HG03565 (cell line): ENCODE data around the gene TRIM49D1.
"Not testable (repeated sequence)": the region's sequence is repeated elsewhere in the genome, so short reads cannot be mapped to it uniquely, and the experiment has no call there.

Source experiments
- ATAC-seq: cut with Tn5 transposase; IDR thresholded peaks from one replicate; pipeline ENCODE4 v1.9.1; 2021; ENCODE audit warnings: mild to moderate bottlenecking, moderate library complexity; ENCODE audit not compliant: unreplicated experiment

TRIM49D1 gene

GRCh38 chr11:89922195-89922660 is at the start of gene TRIM49D1:
TSS of gene TRIM49D1 (minus strand) at chr11:89922245. CDS start at chr11:89917710, 4,535 bp downstream.
- no peak for ATAC-seq

GRCh38 chr11:89965737-89966136 is 43.7 kb upstream of the TRIM49D1 start, which contains the start of gene TRIM64:
TSS of gene TRIM64 (plus strand) at chr11:89966037. CDS start at chr11:89968504, 2,467 bp downstream.
- ATAC-seq, result not testable (repeated sequence)

- not testable (repeated sequence) for ATAC-seq
These were observed 38.8 kb upstream of the TRIM49D1 start for GRCh38 chr11:89960833-89961232.

- not testable (repeated sequence) for ATAC-seq
These were observed 1.7 kb upstream of the TRIM49D1 start, which contains the start of gene TRIM49D2 for GRCh38 chr11:89923764-89924163. TSS of gene TRIM49D2 (plus strand) at chr11:89924064. CDS start at chr11:89926762, 2,698 bp downstream.

- not testable (repeated sequence) for ATAC-seq
These were observed 21.2 kb downstream of the TRIM49D1 start for GRCh38 chr11:89900809-89901208.

- not testable (repeated sequence) for ATAC-seq
These were observed 28.8 kb downstream of the TRIM49D1 start for GRCh38 chr11:89893245-89893644.

GRCh38 chr11:89877511-89877910 is 44.5 kb downstream of the TRIM49D1 start:
- ATAC-seq, result not testable (repeated sequence)

GRCh38 chr11:89872588-89872987 is 49.5 kb downstream of the TRIM49D1 start:
- not testable (repeated sequence) for ATAC-seq

GRCh38 chr11:89865223-89865622 is 56.8 kb downstream of the TRIM49D1 start:
- ATAC-seq, result not testable (repeated sequence)

- not testable (repeated sequence) for ATAC-seq
These were observed 57.9 kb downstream of the TRIM49D1 start for GRCh38 chr11:89863906-89864704.
